ENCODE measurements around the gene HOXD3. TPM values are rescaled to one million over a fixed set of nuclear protein-coding genes. Genes with fewer than 3 reads are reported as not detected.

The HOXD3 gene
- total RNA-seq, 1 donor: 1.1 TPM

GRCh38 chr2:176192351-176192750, 35.2 kb downstream of the HOXD3 start:
- Histone ChIP-seq H3K9me3 (ENCODE audit: low read depth, low read length) (no peaks in the 10 kb centered on the region), H3K36me3 (ENCODE audit: insufficient read depth, low read length) (no peaks in the 10 kb centered on the region), H2AFZ (ENCODE audit: low read length) (no peak overlapping the region), H3K27ac (ENCODE audit: low read depth, low read length) (no peak overlapping the region), H4K20me1 (ENCODE audit: insufficient read depth, low read length) (no peaks in the 10 kb centered on the region), H3K79me2 (ENCODE audit: insufficient read depth, low read length) (no peaks in the 10 kb centered on the region), H3K4me2 (ENCODE audit: insufficient read depth, low read length) (no peak overlapping the region), H3K27me3 (ENCODE audit: insufficient read depth, low read length) (peaks cover 77% of the 10 kb centered on the region), H3K4me3 (ENCODE audit: insufficient read depth, low read length) (no peak overlapping the region), H3K4me1 (ENCODE audit: insufficient read depth, low read length) (peaks cover 4% of the 10 kb centered on the region)
- no peak for TF ChIP-seq CTCF (IDR thresholded peaks at IDR 0.05; ENCODE audit: extremely low read depth, low read depth, low read length)
- no peak for DNase-seq (ENCODE audit: insufficient read length, low spot score, missing footprints)

DNA sequence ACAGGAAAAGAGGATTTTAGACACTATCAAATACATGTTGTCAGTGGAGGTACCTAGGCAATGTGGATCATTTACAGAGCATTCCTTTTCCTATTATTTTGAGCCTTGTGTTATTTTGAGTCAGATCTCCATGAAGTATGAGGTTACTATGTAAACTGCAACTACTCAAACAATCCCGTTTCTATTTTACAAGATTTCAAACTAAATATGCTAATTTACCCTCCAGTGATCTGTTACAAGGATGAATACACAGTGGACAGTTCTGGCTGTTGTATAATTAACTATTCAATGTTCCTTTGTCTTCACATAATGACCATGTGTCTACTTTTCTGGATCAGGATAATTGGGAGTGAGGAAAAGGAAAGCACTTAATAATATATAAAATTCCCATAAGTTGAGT, 35.9 kb downstream of the HOXD3 start:
- Histone ChIP-seq H3K27me3 (ENCODE audit: insufficient read depth, low read length) (peaks cover 74% of the 10 kb centered on the region), H3K36me3 (ENCODE audit: insufficient read depth, low read length) (no peaks in the 10 kb centered on the region), H3K4me3 (ENCODE audit: insufficient read depth, low read length) (no peak overlapping the region), H3K9me3 (ENCODE audit: low read depth, low read length) (no peaks in the 10 kb centered on the region), H3K79me2 (ENCODE audit: insufficient read depth, low read length) (no peaks in the 10 kb centered on the region), H3K27ac (ENCODE audit: low read depth, low read length) (no peak overlapping the region), H2AFZ (ENCODE audit: low read length) (no peak overlapping the region), H3K4me1 (ENCODE audit: insufficient read depth, low read length) (no peaks in the 10 kb centered on the region), H4K20me1 (ENCODE audit: insufficient read depth, low read length) (no peaks in the 10 kb centered on the region), H3K4me2 (ENCODE audit: insufficient read depth, low read length) (no peak overlapping the region)
- no peak for DNase-seq (ENCODE audit: insufficient read length, low spot score, missing footprints)
- no peak for TF ChIP-seq CTCF (IDR thresholded peaks at IDR 0.05; ENCODE audit: extremely low read depth, low read depth, low read length)

DNA sequence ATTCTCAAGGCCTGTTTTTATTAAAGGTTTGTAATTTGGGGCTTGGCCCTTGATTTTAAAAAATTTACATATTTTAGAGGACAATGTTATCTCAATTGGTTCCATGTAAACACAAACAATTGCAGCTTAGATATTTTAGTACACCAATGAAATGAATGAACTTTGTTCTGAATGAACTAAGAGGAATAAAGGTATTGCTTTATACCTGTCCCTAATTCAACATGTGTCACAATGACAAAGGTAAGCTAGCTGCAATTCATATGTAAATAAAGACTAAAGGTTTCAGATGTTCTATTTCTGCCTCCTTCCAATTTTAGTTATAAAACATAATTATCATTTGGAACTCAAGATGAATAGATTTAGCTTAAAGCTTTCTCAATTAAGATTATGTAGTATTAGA, 42.8 kb downstream of the HOXD3 start:
- Histone ChIP-seq H3K79me2 (ENCODE audit: insufficient read depth, low read length) (no peaks in the 10 kb centered on the region), H3K27me3 (ENCODE audit: insufficient read depth, low read length) (peaks cover 14% of the 10 kb centered on the region), H4K20me1 (ENCODE audit: insufficient read depth, low read length) (no peaks in the 10 kb centered on the region), H3K36me3 (ENCODE audit: insufficient read depth, low read length) (no peaks in the 10 kb centered on the region), H3K4me3 (ENCODE audit: insufficient read depth, low read length) (no peak overlapping the region), H3K27ac (ENCODE audit: low read depth, low read length) (no peak overlapping the region), H3K4me2 (ENCODE audit: insufficient read depth, low read length) (no peak overlapping the region), H3K9me3 (ENCODE audit: low read depth, low read length) (no peaks in the 10 kb centered on the region), H2AFZ (ENCODE audit: low read length) (no peak overlapping the region), H3K4me1 (ENCODE audit: insufficient read depth, low read length) (no peaks in the 10 kb centered on the region)
- DNase-seq (ENCODE audit: insufficient read length, low spot score, missing footprints): no peak
- TF ChIP-seq CTCF (IDR thresholded peaks at IDR 0.05; ENCODE audit: extremely low read depth, low read depth, low read length): no peak

DNA sequence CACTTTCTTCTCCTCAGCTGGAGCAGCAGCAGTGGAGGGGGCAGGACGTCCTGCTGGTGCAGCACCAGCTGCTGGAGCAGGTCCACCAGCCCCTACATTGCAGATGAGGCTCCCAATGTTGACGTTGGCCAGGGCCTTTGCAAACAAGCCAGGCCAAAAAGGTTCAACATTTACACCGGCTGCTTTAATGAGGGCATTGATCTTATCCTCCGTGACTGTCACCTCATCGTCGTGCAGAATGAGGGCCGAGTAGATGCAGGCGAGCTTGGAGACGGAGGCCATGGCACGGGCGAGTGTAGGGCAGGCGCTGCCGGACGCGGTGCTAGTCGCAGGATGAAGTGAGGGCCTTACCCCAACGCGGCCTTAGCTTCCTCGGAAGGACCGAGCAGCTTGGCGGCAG, 43.9 kb downstream of the HOXD3 start:
- Histone ChIP-seq H3K79me2 (ENCODE audit: insufficient read depth, low read length) (no peaks in the 10 kb centered on the region), H3K27ac (ENCODE audit: low read depth, low read length) (no peak overlapping the region), H3K27me3 (ENCODE audit: insufficient read depth, low read length) (peaks cover 15% of the 10 kb centered on the region), H2AFZ (ENCODE audit: low read length) (no peak overlapping the region), H3K9me3 (ENCODE audit: low read depth, low read length) (no peaks in the 10 kb centered on the region), H3K4me2 (ENCODE audit: insufficient read depth, low read length) (no peak overlapping the region), H3K4me1 (ENCODE audit: insufficient read depth, low read length) (no peaks in the 10 kb centered on the region), H3K36me3 (ENCODE audit: insufficient read depth, low read length) (no peaks in the 10 kb centered on the region), H4K20me1 (ENCODE audit: insufficient read depth, low read length) (no peaks in the 10 kb centered on the region), H3K4me3 (ENCODE audit: insufficient read depth, low read length) (no peak overlapping the region)
- no peak for TF ChIP-seq CTCF (IDR thresholded peaks at IDR 0.05; ENCODE audit: extremely low read depth, low read depth, low read length)
- DNase-seq (ENCODE audit: insufficient read length, low spot score, missing footprints): no peak

Data from osteoblast (primary cell).